AML-193 (cell line): Measurements from ENCODE around the gene ZNF189.
A peak's percentile ranks its signal among the peaks of the same experiment; 100 is the strongest.

ENCODE experiments used
- DNase-seq, 2 experiments: peaks; one replicate each; lab custom pipeline; 2025; lab: John Stamatoyannopoulos, UW

The ZNF189 gene

GRCh38 chr9:101398068-101398929, at the start of gene ZNF189, which contains the start of gene MRPL50:
Gene ZNF189, plus strand, starts transcription at chr9:101398851. Its CDS starts 306 bp downstream, at chr9:101399157.
Gene MRPL50, minus strand, starts transcription at chr9:101398618. Its CDS starts 26 bp downstream, at chr9:101398592.
- DNase-seq, result peak; percentile 97 to 98

- DNase-seq, result no peak
Observed at GRCh38 chr9:101350285-101350684, 48.4 kb upstream of the ZNF189 start.

- no peak for DNase-seq
Observed at GRCh38 chr9:101352892-101353463, 45.7 kb upstream of the ZNF189 start.

- no peak for DNase-seq
Observed at GRCh38 chr9:101353683-101354082, 45.0 kb upstream of the ZNF189 start.

GRCh38 chr9:101354143-101354764, 44.4 kb upstream of the ZNF189 start:
- no peak for DNase-seq

GRCh38 chr9:101354765-101355708, 43.6 kb upstream of the ZNF189 start:
- DNase-seq, result no peak

- DNase-seq, result no peak
Observed at GRCh38 chr9:101356619-101357018, 42.0 kb upstream of the ZNF189 start.

GRCh38 chr9:101359679-101360078, 39.0 kb upstream of the ZNF189 start:
- no peak for DNase-seq

- no peak for DNase-seq
Observed at GRCh38 chr9:101360647-101361046, 38.0 kb upstream of the ZNF189 start.

GRCh38 chr9:101362450-101362849, 36.2 kb upstream of the ZNF189 start:
- DNase-seq, result no peak

- no peak for DNase-seq
Observed at GRCh38 chr9:101365181-101365580, 33.5 kb upstream of the ZNF189 start.

- no peak for DNase-seq
Observed at GRCh38 chr9:101366038-101366756, 32.5 kb upstream of the ZNF189 start.

- DNase-seq, result no peak
Observed at GRCh38 chr9:101367323-101367722, 31.3 kb upstream of the ZNF189 start.

- DNase-seq, result no peak
Observed at GRCh38 chr9:101369286-101369685, 29.4 kb upstream of the ZNF189 start.

- DNase-seq, result no peak
Observed at GRCh38 chr9:101369884-101370531, 28.6 kb upstream of the ZNF189 start.

- DNase-seq, result no peak
Observed at GRCh38 chr9:101371813-101372212, 26.8 kb upstream of the ZNF189 start.

GRCh38 chr9:101372327-101373118, 26.1 kb upstream of the ZNF189 start:
- DNase-seq, result no peak

- no peak for DNase-seq
Observed at GRCh38 chr9:101375546-101375945, 23.1 kb upstream of the ZNF189 start.

GRCh38 chr9:101376111-101376848, 22.4 kb upstream of the ZNF189 start:
- DNase-seq, result no peak
